Psoas muscle (tissue), 8 donors: ENCODE measurements around the gene SLC7A5. TPM values are rescaled to one million over a fixed set of nuclear protein-coding genes. Genes with fewer than 3 reads are reported as not detected.
"Not testable (repeated sequence)": the region's sequence is repeated elsewhere in the genome, so short reads cannot be mapped to it uniquely, and the experiment has no call there.

Experiments used
- ATAC-seq, 4 donors: fragments of 200-7000 bp; cut with Tn5 transposase; one replicate each; pipeline ENCODE4 v1.9.1; 2020; ENCODE audit warnings: moderate library complexity in 3 of 4, mild to moderate bottlenecking in 2 of 4
- DNase-seq, 2 donors: peaks; one replicate each; pipeline ENCODE4 v3.0.0-alpha.2; 2020
- H3K27ac ChIP-seq: fragments of 200-600 bp; one replicate; pipeline ENCODE4 v1.8.0; 2022
- H3K27me3 ChIP-seq, 3 donors: fragments of 200-600 bp in 1 of 3; one replicate each; pipeline versions ENCODE4 v1.6.1 to v1.8.0; 2013 to 2022; ENCODE audit warnings: low read length in 2 of 3, mild to moderate bottlenecking in 2 of 3, moderate library complexity in 1 of 3; ENCODE audit not compliant: insufficient read depth in 3 of 3
- H3K36me3 ChIP-seq, 2 donors: fragments of 200-600 bp in 1 of 2; one replicate each; pipeline versions ENCODE4 v1.6.1 to v1.8.0; 2013 to 2022; ENCODE audit warnings: low read depth in 1 of 2, mild to moderate bottlenecking in 1 of 2, moderate library complexity in 1 of 2; ENCODE audit not compliant: insufficient read depth in 1 of 2
- H3K4me1 ChIP-seq: fragments of 200-600 bp; one replicate; pipeline ENCODE4 v1.8.0; 2022
- H3K4me3 ChIP-seq: fragments of 200-600 bp; one replicate; pipeline ENCODE4 v1.8.0; 2022; ENCODE audit warnings: mild to moderate bottlenecking
- H3K9me3 ChIP-seq: fragments of 200-600 bp; one replicate; pipeline ENCODE4 v1.8.0; 2022
- CTCF ChIP-seq: fragments of 200-600 bp; IDR thresholded peaks from one replicate; pipeline ENCODE4 v1.8.0; 2022; ENCODE audit warnings: antibody characterized with exemption
- WGBS, 3 donors: extraction: QIAGEN DNeasy Blood & Tissue Kit; methylation state at CpG; one replicate each; pipeline versions ENCODE4 v1.1.6 to v1.1.7; 2013; 5-methylcytosine and 5-hydroxymethylcytosine counted together
- intact Hi-C, 2 donors: fragments of 100-400 bp; cut with DNase I; formaldehyde crosslinking; loops; one replicate each; pipeline versions ENCODE4 v1.11.0 to v1.14.2; 2022
- polyA plus RNA-seq, 3 donors: library from polyadenylated mRNA; stranded (reverse); fragments of 200-250 nt; gene quantifications; one replicate each; pipeline ENCODE4 v1.2.3, GENCODE V29; 2013
- total RNA-seq, 4 donors: library from RNA; stranded (reverse); fragmentation: NEBNext Ultra II Directional in 2 of 4; extraction: Animal tissue kit (Norgen Biotek cat#: 25700) in 2 of 4; gene quantifications; one replicate each; pipeline versions ENCODE4 v1.2.1 to v1.2.4, GENCODE V29; 2021 to 2023
- donor health status: healthy with polysubstance abuse.
- donor health status: DM: no; HTN: no; CAD: no; lungs with moderate emphysema.
- donor health status: Bipolar disorder and iron deficiency.
- donor health status: healthy.
- donor health status: DM: yes; HTN: yes; CAD: no.
- donor health status: DM: no; HTN: no; CAD: no.
- donor health status: DM: no; HTN: no; CAD: no.
- donor health status: DM: yes; HTN: yes; CAD: no.

The SLC7A5 gene
- total and polyA plus RNA-seq, 7 donors, result 9.8 to 63.6 (median 20.2) TPM

- H3K4me3 ChIP-seq, result no peak overlapping the region
- ATAC-seq (no peak), DNase-seq (no peak)
- H3K27ac ChIP-seq, result no peak overlapping the region
- no peaks in the 10 kb centered on the region for H3K27me3 ChIP-seq
- intact Hi-C loops, result no loop called here
- H3K4me1 ChIP-seq, result peaks cover 20% of the 10 kb centered on the region
- no peaks in the 10 kb centered on the region for H3K36me3 ChIP-seq
- 86 to 92% (median 89%) methylated on average over 15 of the region's 15 CpGs for WGBS, 3 donors
- TF ChIP-seq CTCF, result no peak
- H3K9me3 ChIP-seq, result no peaks in the 10 kb centered on the region
Observed at GRCh38 chr16:87864331-87864989, 4.8 kb downstream of the SLC7A5 start.

- Histone ChIP-seq H3K4me1 (peaks cover 16% of the 10 kb centered on the region), H3K27ac (peak overlapping the region; percentile 96)
- 58 to 66% (median 59%) methylated on average over 9 of the region's 9 CpGs for WGBS, 3 donors
- H3K9me3 ChIP-seq, H3K36me3 ChIP-seq, H3K4me3 ChIP-seq, DNase-seq, H3K27me3 ChIP-seq, intact Hi-C loops, ATAC-seq: not testable (repeated sequence)
Observed at GRCh38 chr16:87863327-87863635, 6.0 kb downstream of the SLC7A5 start.

DNA sequence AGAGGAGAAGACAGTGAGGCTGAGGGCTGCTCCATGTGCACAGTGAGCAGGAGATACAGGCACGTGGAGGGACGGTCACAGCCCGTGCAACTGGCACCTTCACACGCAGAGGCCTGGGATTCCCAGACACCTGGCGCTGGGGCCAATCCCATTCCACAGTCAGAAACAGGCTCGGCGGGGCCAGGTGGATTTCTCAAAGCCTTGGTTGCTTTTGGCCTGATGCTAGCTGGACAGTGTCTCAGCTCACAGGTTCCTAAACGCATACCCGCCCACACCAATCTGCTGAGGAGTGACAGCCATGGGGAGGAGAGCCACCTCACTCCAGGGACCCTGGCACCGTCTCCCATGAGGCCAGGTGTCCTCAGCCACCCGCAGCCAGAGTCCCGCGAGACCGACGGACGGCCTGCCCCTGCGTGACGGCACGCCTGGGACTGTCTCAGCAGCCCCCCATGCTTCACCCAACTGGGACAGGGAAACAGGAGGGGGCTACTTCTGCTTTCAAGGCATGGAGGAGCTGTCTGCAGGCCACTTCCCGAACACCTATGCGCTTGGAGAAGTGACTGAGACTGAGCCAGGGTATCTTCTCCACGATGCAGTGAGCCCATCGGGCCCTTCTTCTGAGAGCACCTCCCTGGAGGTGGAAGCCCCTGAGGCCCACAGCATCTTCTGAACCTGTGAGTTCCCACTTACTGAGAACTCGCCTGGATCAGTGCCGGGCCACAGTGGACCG, 6.5 kb downstream of the SLC7A5 start:
- intact Hi-C loops, H3K36me3 ChIP-seq, H3K4me3 ChIP-seq, H3K27me3 ChIP-seq, ATAC-seq, H3K9me3 ChIP-seq, DNase-seq: not testable (repeated sequence)
- Histone ChIP-seq H3K27ac (peak overlapping the region; percentile 96), H3K4me1 (peaks cover 16% of the 10 kb centered on the region)
- 54 to 79% (median 58%) methylated on average over 18 to 26 of the region's 26 CpGs for WGBS, 3 donors

DNA sequence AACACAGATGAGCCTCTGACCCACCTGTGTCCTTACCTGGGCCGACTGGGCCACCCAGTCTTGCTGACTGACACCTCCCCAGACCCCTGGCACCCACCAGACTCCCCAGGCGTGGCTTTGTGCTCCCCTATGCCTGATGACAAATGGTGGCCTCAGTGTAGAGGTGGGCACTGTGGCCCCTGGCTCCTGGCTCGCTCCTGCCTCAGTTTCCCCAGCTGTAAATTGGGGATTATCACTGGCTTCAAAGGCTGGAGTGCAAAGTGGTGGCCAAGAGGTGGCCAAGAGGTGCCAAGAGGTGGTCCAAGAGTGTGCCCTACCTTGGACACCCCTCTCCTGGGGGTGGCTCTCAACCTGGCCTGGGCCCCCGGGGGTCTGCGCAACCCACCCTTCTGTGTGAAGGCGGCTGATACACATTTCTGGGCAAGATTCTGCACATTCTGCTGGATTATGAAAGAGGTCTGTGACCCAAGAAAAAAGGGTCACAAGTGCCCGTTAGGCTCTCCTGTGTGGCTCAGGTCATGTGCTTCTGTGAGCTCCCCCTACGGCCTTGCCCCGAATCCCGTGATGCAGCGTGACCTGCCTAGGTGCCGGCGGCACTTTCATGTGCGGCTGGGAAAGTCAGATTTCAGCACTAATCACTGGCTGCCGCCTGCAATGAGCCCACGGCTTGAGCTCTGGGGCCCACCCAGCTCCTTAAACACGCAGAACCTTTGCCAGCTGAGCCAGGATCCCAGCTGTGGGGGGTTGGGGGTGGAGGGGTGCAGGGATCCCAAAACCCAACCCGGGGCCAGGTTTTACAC, 7.8 kb downstream of the SLC7A5 start:
- WGBS, 3 donors, result 61 to 85% (median 63%) methylated on average over 17 to 18 of the region's 18 CpGs
- peak overlapping the region; percentile 69 for H3K4me3 ChIP-seq
- DNase-seq, intact Hi-C loops, H3K27me3 ChIP-seq, ATAC-seq, H3K9me3 ChIP-seq, H3K36me3 ChIP-seq: not testable (repeated sequence)
- peaks cover 24% of the 10 kb centered on the region for H3K4me1 ChIP-seq
- peak overlapping the region; percentile 96 for H3K27ac ChIP-seq

DNA sequence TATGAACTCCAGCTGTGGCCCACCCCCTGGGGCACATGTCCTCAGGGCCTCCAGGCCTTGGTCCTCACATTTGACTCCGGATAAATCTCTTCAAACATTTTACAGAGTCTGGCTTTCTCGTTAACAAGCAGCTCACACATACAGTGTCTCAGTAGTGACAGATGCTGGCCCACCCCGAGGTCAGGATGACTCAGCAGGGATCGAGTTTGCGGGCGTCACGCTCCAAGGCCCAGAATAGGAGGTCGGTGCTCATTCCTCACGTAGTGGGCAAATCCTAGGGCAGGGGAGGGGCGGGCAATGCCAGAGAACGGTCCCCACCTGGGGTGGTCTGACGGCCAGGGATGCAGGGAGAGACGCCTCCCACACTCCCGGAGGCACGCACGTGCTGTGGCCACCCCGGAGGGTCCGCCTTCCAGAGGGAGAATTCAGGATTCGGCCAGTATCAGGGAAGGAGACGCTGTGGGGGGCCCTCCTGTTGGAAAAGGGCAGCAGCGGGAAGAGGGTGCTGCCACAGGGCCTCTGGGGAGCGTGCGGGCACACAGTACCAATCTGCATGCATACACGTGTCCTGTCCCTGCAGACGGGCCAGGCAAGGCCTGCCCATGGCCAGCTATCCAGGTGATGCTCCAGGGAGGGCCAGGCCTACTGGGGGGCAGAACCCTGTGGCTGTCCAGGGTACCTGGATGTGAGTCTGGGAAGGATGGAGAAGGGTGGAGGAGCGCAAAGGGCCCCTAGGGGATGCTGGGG, 8.6 kb downstream of the SLC7A5 start:
- ATAC-seq (peak; percentile 64 to 77 (median 67)), DNase-seq (peak; percentile 63 to 84)
- peak overlapping the region; percentile 96 for H3K27ac ChIP-seq

GRCh38 chr16:87858151-87858993, 10.9 kb downstream of the SLC7A5 start:
- not testable (repeated sequence) for H3K9me3 ChIP-seq, H3K27me3 ChIP-seq, DNase-seq, H3K36me3 ChIP-seq
- peaks cover 50% of the 10 kb centered on the region for H3K4me1 ChIP-seq
- WGBS, 3 donors, result 27 to 60% (median 37%) methylated on average over 25 to 27 of the region's 27 CpGs
- H3K27ac ChIP-seq, result peak overlapping the region; percentile 96
- peak in 2 of 4 donors; percentile 3 to 4 for ATAC-seq
- peak overlapping the region; percentile 69 for H3K4me3 ChIP-seq
- intact Hi-C loops, result loop anchor here in 1 of 2 donors (10.0 kb wide), 1 partner anchor 46 kb away; no protein-coding TSS in a partner anchor

More for the DNA sequence above, 8.6 kb downstream of the SLC7A5 start:
- no peaks in the 10 kb centered on the region for H3K9me3 ChIP-seq
- TF ChIP-seq CTCF, result no peak
- H3K4me1 ChIP-seq, result peaks cover 31% of the 10 kb centered on the region
- WGBS, 3 donors, result 30 to 39% (median 33%) methylated on average over 26 of the region's 26 CpGs
- H3K4me3 ChIP-seq, result peak overlapping the region; percentile 69
- intact Hi-C loops, result no loop called here
- no peaks in the 10 kb centered on the region for H3K27me3 ChIP-seq
- no peaks in the 10 kb centered on the region for H3K36me3 ChIP-seq
